GM23338 (cell line): Measurements from ENCODE around the gene GPR158. TPM values are rescaled to one million over a fixed set of nuclear protein-coding genes. Genes with fewer than 3 reads are reported as not detected.
A peak's percentile ranks its signal among the peaks of the same experiment; 100 is the strongest.

Source experiments
- ATAC-seq: fragments of 200-7000 bp; cut with Tn5 transposase; 3 replicates; pipeline ENCODE4 v1.9.1; 2020
- DNase-seq: peaks from one replicate; pipeline ENCODE4 v3.0.0-alpha.2; 2015; ENCODE audit warnings: low spot score
- H2AFZ ChIP-seq: fragments of 200-600 bp; sonication (generic); 2 replicates; pipeline ENCODE4 v1.8.0; 2016; ENCODE audit warnings: antibody characterized with exemption, mild to moderate bottlenecking, moderate library complexity
- H3F3A ChIP-seq: fragments of 200-600 bp; sonication (generic); replicated peaks from 2 replicates; pipeline ENCODE4 v1.8.0; 2017; ENCODE audit warnings: antibody characterized with exemption, mixed run types, low read depth
- H3K27ac ChIP-seq: fragments of 200-600 bp; sonication (generic); 2 replicates; pipeline ENCODE4 v1.6.1; 2016; ENCODE audit warnings: low read depth
- H3K27me3 ChIP-seq: fragments of 200-600 bp; sonication (generic); 2 replicates; pipeline ENCODE4 v1.8.0; 2016; ENCODE audit warnings: mild to moderate bottlenecking, mixed run types, moderate library complexity; ENCODE audit not compliant: insufficient read depth
- H3K36me3 ChIP-seq: fragments of 200-600 bp; sonication (generic); 2 replicates; pipeline ENCODE4 v1.8.0; 2016; ENCODE audit warnings: mild to moderate bottlenecking; ENCODE audit not compliant: insufficient read depth
- H3K4me1 ChIP-seq: fragments of 200-600 bp; sonication (generic); 2 replicates; pipeline ENCODE4 v1.8.0; 2016; ENCODE audit warnings: mild to moderate bottlenecking, moderate library complexity; ENCODE audit not compliant: insufficient read depth
- H3K4me2 ChIP-seq: fragments of 200-600 bp; sonication (generic); 2 replicates; pipeline ENCODE4 v1.7.1; 2017; ENCODE audit warnings: mixed run types
- H3K4me3 ChIP-seq: fragments of 200-600 bp; sonication (generic); 2 replicates; pipeline ENCODE4 v1.6.1; 2016; ENCODE audit warnings: mixed run types
- H3K79me2 ChIP-seq: fragments of 200-600 bp; sonication (generic); replicated peaks from 2 replicates; pipeline ENCODE4 v1.8.0; 2017; ENCODE audit warnings: mild to moderate bottlenecking; ENCODE audit not compliant: insufficient read depth
- H3K9me2 ChIP-seq: fragments of 200-600 bp; sonication (generic); 2 replicates; pipeline ENCODE4 v1.8.0; 2017; ENCODE audit not compliant: insufficient read depth
- H4K20me1 ChIP-seq: fragments of 200-600 bp; sonication (generic); replicated peaks from 2 replicates; pipeline ENCODE4 v1.8.0; 2017; ENCODE audit warnings: mild to moderate bottlenecking; ENCODE audit not compliant: insufficient read depth
- H3K27ac Mint-ChIP-seq: 2 replicates; pipeline ENCODE4 v1.8.0; 2020; ENCODE audit warnings: inconsistent platforms, mild to moderate bottlenecking, moderate library complexity, mixed read lengths
- H3K27me3 Mint-ChIP-seq: 3 replicates; pipeline ENCODE4 v1.8.0; 2022; ENCODE audit warnings: low read depth, mild to moderate bottlenecking, moderate library complexity, mixed read lengths, inconsistent platforms; ENCODE audit not compliant: insufficient read depth, poor library complexity
- H3K36me3 Mint-ChIP-seq: 3 replicates; pipeline ENCODE4 v1.8.0; 2021; ENCODE audit warnings: low read depth, mild to moderate bottlenecking, inconsistent platforms, moderate library complexity, mixed read lengths
- H3K4me1 Mint-ChIP-seq: 3 replicates; pipeline ENCODE4 v1.8.0; 2020; ENCODE audit warnings: mild to moderate bottlenecking, inconsistent platforms, mixed read lengths
- H3K4me3 Mint-ChIP-seq: 3 replicates; pipeline ENCODE4 v1.8.0; 2021; ENCODE audit warnings: moderate library complexity, mild to moderate bottlenecking, inconsistent platforms, mixed read lengths
- H3K9me3 Mint-ChIP-seq: 3 replicates; pipeline ENCODE4 v1.8.0; 2020; ENCODE audit warnings: moderate library complexity, mild to moderate bottlenecking, inconsistent platforms, mixed read lengths
- CREB1 ChIP-seq: fragments of 250-450 bp; sonication (Bioruptor Pico); IDR thresholded peaks from 2 replicates; pipeline ENCODE4 v1.5.0; 2020; ENCODE audit warnings: low read depth, mild to moderate bottlenecking, moderate library complexity
- EZH2 ChIP-seq: fragments of 200-600 bp; sonication (generic); IDR thresholded peaks from one replicate; pipeline ENCODE4 v1.8.0; 2017; ENCODE audit warnings: antibody characterized with exemption, mild to moderate bottlenecking, low read depth; ENCODE audit not compliant: unreplicated experiment
- EZH2phosphoT487 ChIP-seq: fragments of 200-600 bp; sonication (generic); IDR thresholded peaks from one replicate; pipeline ENCODE4 v1.8.1; 2018; ENCODE audit warnings: antibody characterized with exemption; ENCODE audit not compliant: unreplicated experiment
- JUNB ChIP-seq: IDR thresholded peaks from one replicate; pipeline ENCODE4 v1.6.1; 2016; ENCODE audit warnings: antibody characterized with exemption; ENCODE audit not compliant: unreplicated experiment
- NANOG ChIP-seq: IDR thresholded peaks from 2 replicates; pipeline ENCODE4 v1.6.1; 2016; ENCODE audit warnings: antibody characterized with exemption, borderline replicate concordance
- POLR2AphosphoS5 ChIP-seq: IDR thresholded peaks from 2 replicates; pipeline ENCODE4 v1.6.1; 2016; ENCODE audit warnings: antibody characterized with exemption, low read depth
- STAT1 ChIP-seq: IDR thresholded peaks from one replicate; pipeline ENCODE4 v1.6.1; 2016; ENCODE audit warnings: antibody characterized with exemption; ENCODE audit not compliant: unreplicated experiment
- ZNF114 ChIP-seq: fragments of 250-450 bp; sonication (Bioruptor Pico); IDR thresholded peaks from 2 replicates; pipeline ENCODE4 v1.5.0; 2020; ENCODE audit warnings: mild to moderate bottlenecking, moderate library complexity
- ZNF331 ChIP-seq: fragments of 250-450 bp; sonication (Bioruptor Pico); IDR thresholded peaks from 2 replicates; pipeline ENCODE4 v1.5.0; 2020; ENCODE audit warnings: low read depth, mild to moderate bottlenecking, moderate library complexity
- polyA plus RNA-seq: library from polyadenylated mRNA; unstranded; fragments of >200 nt; fragmentation: Nextera tagmentation; extraction: Ambion mirVana; gene quantifications from 2 replicates; pipeline ENCODE4 v1.2.1, GENCODE V29; 2016
- total RNA-seq: library from RNA; depleted of rRNA; stranded (reverse); fragments of >200 nt; shearing (Covaris generic); gene quantifications from 2 replicates; pipeline ENCODE4 v1.2.3, GENCODE V29; 2014
- TF ChIP-seq, protein P1 (sequence below), 2 experiments: fragments of 200-600 bp in 1 of 2; sonication (generic) in 1 of 2; conservative IDR thresholded peaks; 2 replicates each; pipeline versions ENCODE4 v1.5.1 to v1.6.1; 2016 to 2017; ENCODE audit warnings: antibody characterized with exemption in 2 of 2, low read depth in 2 of 2, mild to moderate bottlenecking in 2 of 2, moderate library complexity in 1 of 2
- TF ChIP-seq, protein P2 (sequence below): fragments of 250-450 bp; sonication (Bioruptor Pico); IDR thresholded peaks from 2 replicates; pipeline ENCODE4 v1.5.0; 2020; ENCODE audit warnings: mild to moderate bottlenecking, moderate library complexity
- TF ChIP-seq, protein P3 (sequence below): IDR thresholded peaks from 2 replicates; pipeline ENCODE4 v1.6.1; 2016; ENCODE audit warnings: antibody characterized with exemption
- TF ChIP-seq, protein P4 (sequence below): IDR thresholded peaks from one replicate; pipeline ENCODE4 v1.6.1; 2018; ENCODE audit warnings: antibody characterized with exemption; ENCODE audit not compliant: unreplicated experiment

Gene GPR158
- total and polyA plus RNA-seq, 2 experiments from 2014 or later = 0.13 to 1.5 TPM

DNA sequence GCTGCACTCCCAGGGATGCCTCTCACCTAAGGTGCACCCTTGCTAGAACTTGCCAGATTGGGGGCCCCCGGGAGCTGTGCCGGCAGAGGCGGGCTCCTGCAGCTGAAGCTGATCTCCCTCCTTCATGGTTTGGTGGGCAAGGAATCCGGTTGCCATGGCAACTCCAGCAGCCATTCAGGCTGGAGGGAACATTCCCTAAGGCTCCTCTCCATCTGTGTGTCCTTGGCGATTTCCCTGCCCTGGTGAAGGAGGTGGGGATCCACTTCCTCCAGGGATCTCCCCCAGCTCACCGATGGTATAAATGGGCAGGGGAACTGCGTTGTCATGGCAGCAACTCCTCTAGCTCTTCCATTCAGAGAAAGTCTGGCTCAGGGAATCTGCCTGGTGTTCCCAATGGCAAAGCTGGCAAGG, 49.6 kb upstream of the GPR158 start:
- no peak overlapping the region for H3K27ac ChIP-seq
- no peaks in the 10 kb centered on the region for H3K36me3 ChIP-seq
- DNase-seq (peak; percentile 60), ATAC-seq (peak; percentile 35; the same call in 1 of the 3 replicates)
- H3K4me3 ChIP-seq = no peak overlapping the region
- peaks cover 2% of the 10 kb centered on the region; the same call in 1 of the 2 replicates for H3K9me2 ChIP-seq
- Mint-ChIP-seq H3K9me3 (peaks cover 18% of the 10 kb centered on the region; the same call in 2 of the 3 replicates), H3K4me1 (no peaks in the 10 kb centered on the region), H3K36me3 (peaks cover 3% of the 10 kb centered on the region; the same call in 1 of the 3 replicates), H3K27me3 (peaks cover 6% of the 10 kb centered on the region), H3K27ac (no peak overlapping the region), H3K4me3 (no peak overlapping the region)
- no peaks in the 10 kb centered on the region for H3K4me1 ChIP-seq
- no peak overlapping the region for H2AFZ ChIP-seq
- no peak for TF ChIP-seq CREB1 (CRISPR knock-in tag)
- TF ChIP-seq, protein P1, sequence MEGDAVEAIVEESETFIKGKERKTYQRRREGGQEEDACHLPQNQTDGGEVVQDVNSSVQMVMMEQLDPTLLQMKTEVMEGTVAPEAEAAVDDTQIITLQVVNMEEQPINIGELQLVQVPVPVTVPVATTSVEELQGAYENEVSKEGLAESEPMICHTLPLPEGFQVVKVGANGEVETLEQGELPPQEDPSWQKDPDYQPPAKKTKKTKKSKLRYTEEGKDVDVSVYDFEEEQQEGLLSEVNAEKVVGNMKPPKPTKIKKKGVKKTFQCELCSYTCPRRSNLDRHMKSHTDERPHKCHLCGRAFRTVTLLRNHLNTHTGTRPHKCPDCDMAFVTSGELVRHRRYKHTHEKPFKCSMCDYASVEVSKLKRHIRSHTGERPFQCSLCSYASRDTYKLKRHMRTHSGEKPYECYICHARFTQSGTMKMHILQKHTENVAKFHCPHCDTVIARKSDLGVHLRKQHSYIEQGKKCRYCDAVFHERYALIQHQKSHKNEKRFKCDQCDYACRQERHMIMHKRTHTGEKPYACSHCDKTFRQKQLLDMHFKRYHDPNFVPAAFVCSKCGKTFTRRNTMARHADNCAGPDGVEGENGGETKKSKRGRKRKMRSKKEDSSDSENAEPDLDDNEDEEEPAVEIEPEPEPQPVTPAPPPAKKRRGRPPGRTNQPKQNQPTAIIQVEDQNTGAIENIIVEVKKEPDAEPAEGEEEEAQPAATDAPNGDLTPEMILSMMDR (conservative IDR thresholded peaks at IDR 0.05; ENCODE audit: low read depth in 2 of 2) = no peak
- TF ChIP-seq, protein P2, sequence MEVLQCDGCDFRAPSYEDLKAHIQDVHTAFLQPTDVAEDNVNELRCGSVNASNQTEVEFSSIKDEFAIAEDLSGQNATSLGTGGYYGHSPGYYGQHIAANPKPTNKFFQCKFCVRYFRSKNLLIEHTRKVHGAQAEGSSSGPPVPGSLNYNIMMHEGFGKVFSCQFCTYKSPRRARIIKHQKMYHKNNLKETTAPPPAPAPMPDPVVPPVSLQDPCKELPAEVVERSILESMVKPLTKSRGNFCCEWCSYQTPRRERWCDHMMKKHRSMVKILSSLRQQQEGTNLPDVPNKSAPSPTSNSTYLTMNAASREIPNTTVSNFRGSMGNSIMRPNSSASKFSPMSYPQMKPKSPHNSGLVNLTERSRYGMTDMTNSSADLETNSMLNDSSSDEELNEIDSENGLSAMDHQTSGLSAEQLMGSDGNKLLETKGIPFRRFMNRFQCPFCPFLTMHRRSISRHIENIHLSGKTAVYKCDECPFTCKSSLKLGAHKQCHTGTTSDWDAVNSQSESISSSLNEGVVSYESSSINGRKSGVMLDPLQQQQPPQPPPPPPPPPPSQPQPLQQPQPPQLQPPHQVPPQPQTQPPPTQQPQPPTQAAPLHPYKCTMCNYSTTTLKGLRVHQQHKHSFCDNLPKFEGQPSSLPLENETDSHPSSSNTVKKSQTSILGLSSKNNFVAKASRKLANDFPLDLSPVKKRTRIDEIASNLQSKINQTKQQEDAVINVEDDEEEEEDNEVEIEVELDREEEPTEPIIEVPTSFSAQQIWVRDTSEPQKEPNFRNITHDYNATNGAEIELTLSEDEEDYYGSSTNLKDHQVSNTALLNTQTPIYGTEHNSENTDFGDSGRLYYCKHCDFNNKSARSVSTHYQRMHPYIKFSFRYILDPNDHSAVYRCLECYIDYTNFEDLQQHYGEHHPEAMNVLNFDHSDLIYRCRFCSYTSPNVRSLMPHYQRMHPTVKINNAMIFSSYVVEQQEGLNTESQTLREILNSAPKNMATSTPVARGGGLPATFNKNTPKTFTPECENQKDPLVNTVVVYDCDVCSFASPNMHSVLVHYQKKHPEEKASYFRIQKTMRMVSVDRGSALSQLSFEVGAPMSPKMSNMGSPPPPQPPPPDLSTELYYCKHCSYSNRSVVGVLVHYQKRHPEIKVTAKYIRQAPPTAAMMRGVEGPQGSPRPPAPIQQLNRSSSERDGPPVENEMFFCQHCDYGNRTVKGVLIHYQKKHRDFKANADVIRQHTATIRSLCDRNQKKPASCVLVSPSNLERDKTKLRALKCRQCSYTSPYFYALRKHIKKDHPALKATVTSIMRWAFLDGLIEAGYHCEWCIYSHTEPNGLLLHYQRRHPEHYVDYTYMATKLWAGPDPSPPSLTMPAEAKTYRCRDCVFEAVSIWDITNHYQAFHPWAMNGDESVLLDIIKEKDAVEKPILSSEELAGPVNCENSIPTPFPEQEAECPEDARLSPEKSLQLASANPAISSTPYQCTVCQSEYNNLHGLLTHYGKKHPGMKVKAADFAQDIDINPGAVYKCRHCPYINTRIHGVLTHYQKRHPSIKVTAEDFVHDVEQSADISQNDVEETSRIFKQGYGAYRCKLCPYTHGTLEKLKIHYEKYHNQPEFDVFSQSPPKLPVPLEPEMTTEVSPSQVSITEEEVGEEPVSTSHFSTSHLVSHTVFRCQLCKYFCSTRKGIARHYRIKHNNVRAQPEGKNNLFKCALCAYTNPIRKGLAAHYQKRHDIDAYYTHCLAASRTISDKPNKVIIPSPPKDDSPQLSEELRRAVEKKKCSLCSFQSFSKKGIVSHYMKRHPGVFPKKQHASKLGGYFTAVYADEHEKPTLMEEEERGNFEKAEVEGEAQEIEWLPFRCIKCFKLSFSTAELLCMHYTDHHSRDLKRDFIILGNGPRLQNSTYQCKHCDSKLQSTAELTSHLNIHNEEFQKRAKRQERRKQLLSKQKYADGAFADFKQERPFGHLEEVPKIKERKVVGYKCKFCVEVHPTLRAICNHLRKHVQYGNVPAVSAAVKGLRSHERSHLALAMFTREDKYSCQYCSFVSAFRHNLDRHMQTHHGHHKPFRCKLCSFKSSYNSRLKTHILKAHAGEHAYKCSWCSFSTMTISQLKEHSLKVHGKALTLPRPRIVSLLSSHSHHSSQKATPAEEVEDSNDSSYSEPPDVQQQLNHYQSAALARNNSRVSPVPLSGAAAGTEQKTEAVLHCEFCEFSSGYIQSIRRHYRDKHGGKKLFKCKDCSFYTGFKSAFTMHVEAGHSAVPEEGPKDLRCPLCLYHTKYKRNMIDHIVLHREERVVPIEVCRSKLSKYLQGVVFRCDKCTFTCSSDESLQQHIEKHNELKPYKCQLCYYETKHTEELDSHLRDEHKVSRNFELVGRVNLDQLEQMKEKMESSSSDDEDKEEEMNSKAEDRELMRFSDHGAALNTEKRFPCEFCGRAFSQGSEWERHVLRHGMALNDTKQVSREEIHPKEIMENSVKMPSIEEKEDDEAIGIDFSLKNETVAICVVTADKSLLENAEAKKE (CRISPR knock-in tag) = no peak
- no peak for TF ChIP-seq NANOG
- TF ChIP-seq JUNB = no peak
- TF ChIP-seq EZH2 = no peak
- TF ChIP-seq, protein P3, sequence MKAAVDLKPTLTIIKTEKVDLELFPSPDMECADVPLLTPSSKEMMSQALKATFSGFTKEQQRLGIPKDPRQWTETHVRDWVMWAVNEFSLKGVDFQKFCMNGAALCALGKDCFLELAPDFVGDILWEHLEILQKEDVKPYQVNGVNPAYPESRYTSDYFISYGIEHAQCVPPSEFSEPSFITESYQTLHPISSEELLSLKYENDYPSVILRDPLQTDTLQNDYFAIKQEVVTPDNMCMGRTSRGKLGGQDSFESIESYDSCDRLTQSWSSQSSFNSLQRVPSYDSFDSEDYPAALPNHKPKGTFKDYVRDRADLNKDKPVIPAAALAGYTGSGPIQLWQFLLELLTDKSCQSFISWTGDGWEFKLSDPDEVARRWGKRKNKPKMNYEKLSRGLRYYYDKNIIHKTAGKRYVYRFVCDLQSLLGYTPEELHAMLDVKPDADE = no peak
- TF ChIP-seq, protein P4, sequence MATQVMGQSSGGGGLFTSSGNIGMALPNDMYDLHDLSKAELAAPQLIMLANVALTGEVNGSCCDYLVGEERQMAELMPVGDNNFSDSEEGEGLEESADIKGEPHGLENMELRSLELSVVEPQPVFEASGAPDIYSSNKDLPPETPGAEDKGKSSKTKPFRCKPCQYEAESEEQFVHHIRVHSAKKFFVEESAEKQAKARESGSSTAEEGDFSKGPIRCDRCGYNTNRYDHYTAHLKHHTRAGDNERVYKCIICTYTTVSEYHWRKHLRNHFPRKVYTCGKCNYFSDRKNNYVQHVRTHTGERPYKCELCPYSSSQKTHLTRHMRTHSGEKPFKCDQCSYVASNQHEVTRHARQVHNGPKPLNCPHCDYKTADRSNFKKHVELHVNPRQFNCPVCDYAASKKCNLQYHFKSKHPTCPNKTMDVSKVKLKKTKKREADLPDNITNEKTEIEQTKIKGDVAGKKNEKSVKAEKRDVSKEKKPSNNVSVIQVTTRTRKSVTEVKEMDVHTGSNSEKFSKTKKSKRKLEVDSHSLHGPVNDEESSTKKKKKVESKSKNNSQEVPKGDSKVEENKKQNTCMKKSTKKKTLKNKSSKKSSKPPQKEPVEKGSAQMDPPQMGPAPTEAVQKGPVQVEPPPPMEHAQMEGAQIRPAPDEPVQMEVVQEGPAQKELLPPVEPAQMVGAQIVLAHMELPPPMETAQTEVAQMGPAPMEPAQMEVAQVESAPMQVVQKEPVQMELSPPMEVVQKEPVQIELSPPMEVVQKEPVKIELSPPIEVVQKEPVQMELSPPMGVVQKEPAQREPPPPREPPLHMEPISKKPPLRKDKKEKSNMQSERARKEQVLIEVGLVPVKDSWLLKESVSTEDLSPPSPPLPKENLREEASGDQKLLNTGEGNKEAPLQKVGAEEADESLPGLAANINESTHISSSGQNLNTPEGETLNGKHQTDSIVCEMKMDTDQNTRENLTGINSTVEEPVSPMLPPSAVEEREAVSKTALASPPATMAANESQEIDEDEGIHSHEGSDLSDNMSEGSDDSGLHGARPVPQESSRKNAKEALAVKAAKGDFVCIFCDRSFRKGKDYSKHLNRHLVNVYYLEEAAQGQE = no peak
- no peak for TF ChIP-seq EZH2phosphoT487
- no peak for TF ChIP-seq ZNF114 (CRISPR knock-in tag)
- no peak for TF ChIP-seq POLR2AphosphoS5
- no peak for TF ChIP-seq STAT1
- no peak for TF ChIP-seq ZNF331
- H4K20me1 ChIP-seq = no peaks in the 10 kb centered on the region
- H3K79me2 ChIP-seq = no peaks in the 10 kb centered on the region
- H3K4me2 ChIP-seq = no peak overlapping the region
- no peaks in the 10 kb centered on the region for H3F3A ChIP-seq
- no peaks in the 10 kb centered on the region for H3K27me3 ChIP-seq
